ENCODE data around the gene DENND1A.

Gene DENND1A

GRCh38 chr9:123522251-123522650 is 407.7 kb downstream of the DENND1A start:
- H3K4me3 ChIP-seq (ENCODE audit: low read depth, low read length), result no peak overlapping the region
- TF ChIP-seq, protein P1, sequence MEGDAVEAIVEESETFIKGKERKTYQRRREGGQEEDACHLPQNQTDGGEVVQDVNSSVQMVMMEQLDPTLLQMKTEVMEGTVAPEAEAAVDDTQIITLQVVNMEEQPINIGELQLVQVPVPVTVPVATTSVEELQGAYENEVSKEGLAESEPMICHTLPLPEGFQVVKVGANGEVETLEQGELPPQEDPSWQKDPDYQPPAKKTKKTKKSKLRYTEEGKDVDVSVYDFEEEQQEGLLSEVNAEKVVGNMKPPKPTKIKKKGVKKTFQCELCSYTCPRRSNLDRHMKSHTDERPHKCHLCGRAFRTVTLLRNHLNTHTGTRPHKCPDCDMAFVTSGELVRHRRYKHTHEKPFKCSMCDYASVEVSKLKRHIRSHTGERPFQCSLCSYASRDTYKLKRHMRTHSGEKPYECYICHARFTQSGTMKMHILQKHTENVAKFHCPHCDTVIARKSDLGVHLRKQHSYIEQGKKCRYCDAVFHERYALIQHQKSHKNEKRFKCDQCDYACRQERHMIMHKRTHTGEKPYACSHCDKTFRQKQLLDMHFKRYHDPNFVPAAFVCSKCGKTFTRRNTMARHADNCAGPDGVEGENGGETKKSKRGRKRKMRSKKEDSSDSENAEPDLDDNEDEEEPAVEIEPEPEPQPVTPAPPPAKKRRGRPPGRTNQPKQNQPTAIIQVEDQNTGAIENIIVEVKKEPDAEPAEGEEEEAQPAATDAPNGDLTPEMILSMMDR (IDR thresholded peaks at IDR 0.05; ENCODE audit: low read depth, low read length), result no peak

GRCh38 chr9:123518338-123518737 is 411.6 kb downstream of the DENND1A start:
- TF ChIP-seq, protein P1 (IDR thresholded peaks at IDR 0.05; ENCODE audit: low read depth, low read length), result no peak
- no peak overlapping the region for H3K4me3 ChIP-seq (ENCODE audit: low read depth, low read length)

- H3K4me3 ChIP-seq (ENCODE audit: low read depth, low read length), result no peak overlapping the region
- TF ChIP-seq, protein P1 (IDR thresholded peaks at IDR 0.05; ENCODE audit: low read depth, low read length), result no peak
Measured at GRCh38 chr9:123517512-123517911, 412.4 kb downstream of the DENND1A start.

GRCh38 chr9:123514766-123515165 is 415.2 kb downstream of the DENND1A start:
- TF ChIP-seq, protein P1 (IDR thresholded peaks at IDR 0.05; ENCODE audit: low read depth, low read length), result no peak
- H3K4me3 ChIP-seq (ENCODE audit: low read depth, low read length), result no peak overlapping the region

DNA sequence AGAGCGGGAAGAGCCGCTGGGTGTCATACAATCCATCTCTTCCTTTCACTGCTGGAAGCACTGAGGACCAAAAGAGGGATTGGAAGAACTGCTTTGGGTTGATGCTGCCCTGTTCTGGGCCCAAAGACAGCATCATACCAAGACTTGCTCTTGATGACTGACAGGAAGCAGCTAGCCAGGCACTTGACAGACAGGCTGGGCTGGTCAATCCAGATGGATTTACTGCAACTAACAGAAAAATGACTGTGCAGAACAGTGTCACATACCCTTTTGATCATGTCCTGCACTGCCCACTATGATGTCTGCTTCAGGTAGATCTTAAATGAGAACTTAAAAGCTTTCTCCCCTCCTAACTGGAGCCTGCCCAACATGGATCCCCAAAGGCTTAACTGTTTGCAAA is 416.4 kb downstream of the DENND1A start:
- no peak overlapping the region for H3K4me3 ChIP-seq (ENCODE audit: low read depth, low read length)
- TF ChIP-seq, protein P1 (IDR thresholded peaks at IDR 0.05; ENCODE audit: low read depth, low read length), result no peak

- H3K4me3 ChIP-seq (ENCODE audit: low read depth, low read length), result no peak overlapping the region
- TF ChIP-seq, protein P1 (IDR thresholded peaks at IDR 0.05; ENCODE audit: low read depth, low read length), result no peak
Measured at GRCh38 chr9:123511326-123512277, 418.3 kb downstream of the DENND1A start.

DNA sequence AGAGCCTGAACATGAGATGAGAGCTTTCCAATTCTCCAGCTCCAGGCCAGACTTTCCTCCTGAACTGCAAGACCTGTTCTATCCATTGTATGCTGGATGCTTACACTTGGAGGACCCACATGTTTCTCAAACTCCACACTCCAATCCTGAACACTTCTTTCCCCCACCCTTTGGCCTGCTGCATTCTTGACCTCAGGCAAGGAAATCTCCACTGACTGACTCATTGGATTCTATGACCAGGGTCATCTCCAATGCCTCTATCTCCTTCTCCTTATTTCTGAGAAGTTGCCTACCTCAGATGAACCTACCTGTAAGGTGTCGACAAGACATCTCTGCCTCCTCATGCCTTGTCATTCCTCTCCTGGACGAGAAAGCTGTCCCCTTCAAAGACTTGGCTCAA is 420.3 kb downstream of the DENND1A start:
- TF ChIP-seq, protein P1 (IDR thresholded peaks at IDR 0.05; ENCODE audit: low read depth, low read length), result no peak
- no peak overlapping the region for H3K4me3 ChIP-seq (ENCODE audit: low read depth, low read length)
